Mesenchymal stem cell (in vitro differentiated cells and primary cell): ENCODE data around the gene ASPM.

Experiments
- DNase-seq: peaks from one replicate; pipeline ENCODE4 v3.0.0-alpha.2; 2013
- H2AFZ ChIP-seq: one replicate; pipeline ENCODE4 v1.6.1; 2013; ENCODE audit warnings: low read depth, mild to moderate bottlenecking, control low read depth, inconsistent platforms, low read length, moderate library complexity
- H2AK5ac ChIP-seq: 2 replicates; pipeline ENCODE4 v1.6.1; 2013; ENCODE audit warnings: low read length, moderate library complexity, mild to moderate bottlenecking, inconsistent platforms; ENCODE audit not compliant: severe bottlenecking
- H2BK120ac ChIP-seq: one replicate; pipeline ENCODE4 v1.6.1; 2013; ENCODE audit warnings: low read depth, mild to moderate bottlenecking, inconsistent platforms, low read length, moderate library complexity
- H2BK12ac ChIP-seq, 2 experiments: one replicate each; pipeline ENCODE4 v1.6.1; 2013; ENCODE audit warnings: inconsistent platforms in 2 of 2, low read length in 2 of 2, mild to moderate bottlenecking in 2 of 2, moderate library complexity in 2 of 2, control low read depth in 1 of 2
- H2BK15ac ChIP-seq: one replicate; pipeline ENCODE4 v1.6.1; 2013; ENCODE audit warnings: mild to moderate bottlenecking, low read depth, inconsistent platforms; ENCODE audit not compliant: poor library complexity, severe bottlenecking
- H2BK5ac ChIP-seq: 2 replicates; pipeline ENCODE4 v1.6.1; 2013; ENCODE audit warnings: low read depth, mild to moderate bottlenecking, low read length, control low read depth, inconsistent platforms; ENCODE audit not compliant: poor library complexity, severe bottlenecking
- H3K14ac ChIP-seq, 2 experiments: one replicate each; pipeline ENCODE4 v1.6.1; 2013; ENCODE audit warnings: inconsistent platforms in 2 of 2, low read length in 2 of 2, control low read depth in 1 of 2, mild to moderate bottlenecking in 1 of 2, moderate library complexity in 1 of 2
- H3K18ac ChIP-seq, 2 experiments: one replicate each; pipeline ENCODE4 v1.6.1; 2013; ENCODE audit warnings: inconsistent platforms in 2 of 2, low read length in 2 of 2, control low read depth in 1 of 2, low read depth in 1 of 2, mild to moderate bottlenecking in 1 of 2
- H3K23ac ChIP-seq, 2 experiments: one replicate each; pipeline ENCODE4 v1.6.1; 2013; ENCODE audit warnings: inconsistent platforms in 2 of 2, low read length in 2 of 2, mild to moderate bottlenecking in 2 of 2, moderate library complexity in 2 of 2, control low read depth in 1 of 2
- H3K27ac ChIP-seq: 2 replicates; pipeline ENCODE4 v1.5.1; 2013; ENCODE audit warnings: mild to moderate bottlenecking, moderate library complexity, low read length, control low read depth, inconsistent platforms; ENCODE audit not compliant: poor library complexity, severe bottlenecking
- H3K27me3 ChIP-seq, 2 experiments: 2 replicates each; pipeline versions ENCODE4 v1.6.1 to v1.7.0; 2013; ENCODE audit warnings: low read length in 2 of 2, mild to moderate bottlenecking in 2 of 2, moderate library complexity in 2 of 2, control low read depth in 1 of 2, inconsistent platforms in 1 of 2; ENCODE audit not compliant: control insufficient read depth in 1 of 2, insufficient read depth in 1 of 2
- H3K36me3 ChIP-seq, 2 experiments: 2 replicates each; pipeline versions ENCODE4 v1.6.1 to v1.7.0; 2013; ENCODE audit warnings: low read length in 2 of 2, control low read depth in 1 of 2, inconsistent platforms in 1 of 2, low read depth in 1 of 2, mild to moderate bottlenecking in 1 of 2; ENCODE audit not compliant: insufficient read depth in 2 of 2, control insufficient read depth in 1 of 2
- H3K4ac ChIP-seq, 2 experiments: one replicate each; pipeline ENCODE4 v1.6.1; 2013; ENCODE audit warnings: inconsistent platforms in 2 of 2, low read length in 2 of 2, mild to moderate bottlenecking in 2 of 2, moderate library complexity in 2 of 2, control low read depth in 1 of 2, low read depth in 1 of 2
- H3K4me1 ChIP-seq: 2 replicates; pipeline ENCODE4 v1.6.1; 2013; ENCODE audit warnings: low read depth, low read length, control low read depth; ENCODE audit not compliant: control insufficient read depth, insufficient read depth
- H3K4me2 ChIP-seq: 2 replicates; pipeline ENCODE4 v1.6.1; 2013; ENCODE audit warnings: low read length, mild to moderate bottlenecking, inconsistent platforms; ENCODE audit not compliant: poor library complexity, severe bottlenecking
- H3K4me3 ChIP-seq, 2 experiments: 2 replicates each; pipeline versions ENCODE4 v1.5.1 to v1.7.0; 2013; ENCODE audit warnings: low read length in 2 of 2, mild to moderate bottlenecking in 2 of 2, control low read depth in 1 of 2, low read depth in 1 of 2; ENCODE audit not compliant: insufficient read depth in 1 of 2
- H3K79me1 ChIP-seq: replicated peaks from 2 replicates; pipeline ENCODE4 v1.6.1; 2013; ENCODE audit warnings: mild to moderate bottlenecking, control low read depth, low read length, inconsistent platforms; ENCODE audit not compliant: poor library complexity, severe bottlenecking
- H3K9ac ChIP-seq: 2 replicates; pipeline ENCODE4 v1.7.0; 2013; ENCODE audit warnings: mild to moderate bottlenecking, low read length, moderate library complexity
- H3K9me3 ChIP-seq: 2 replicates; pipeline ENCODE4 v1.7.0; 2013; ENCODE audit warnings: mild to moderate bottlenecking, low read length; ENCODE audit not compliant: control insufficient read depth
- H4K8ac ChIP-seq: one replicate; pipeline ENCODE4 v1.6.1; 2013; ENCODE audit warnings: inconsistent platforms, mild to moderate bottlenecking, low read length, moderate library complexity
- H4K91ac ChIP-seq: one replicate; pipeline ENCODE4 v1.6.1; 2013; ENCODE audit warnings: mild to moderate bottlenecking, low read length, inconsistent platforms
- WGBS: methylation state at CpG from one replicate; pipeline ENCODE4 v1.1.7; 2013; ENCODE audit warnings: mixed read lengths; 5-methylcytosine and 5-hydroxymethylcytosine counted together

ASPM gene

DNA sequence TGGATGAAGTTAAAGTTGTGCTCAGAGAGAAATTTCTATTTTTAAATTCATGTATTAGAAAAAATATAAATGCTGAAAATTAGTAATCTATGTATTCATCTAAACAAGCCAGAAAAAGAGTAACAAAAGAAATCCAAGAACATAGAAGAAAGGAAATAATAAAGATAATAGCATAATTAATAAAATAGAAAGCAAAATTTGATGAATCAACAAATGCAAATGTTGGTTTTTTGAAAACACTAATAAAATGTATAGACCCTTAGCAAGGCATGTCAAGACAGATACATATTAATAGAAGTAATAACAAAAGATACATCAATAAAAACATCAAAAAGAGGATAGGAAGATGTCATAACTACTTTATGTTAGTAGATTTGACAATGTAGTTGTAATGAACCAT lies 97.4 kb downstream of the ASPM start:
- no peaks in the 10 kb centered on the region for H3K27me3 ChIP-seq
- no peak overlapping the region for H3K9ac ChIP-seq
- no peak overlapping the region for H2BK12ac ChIP-seq
- no peaks in the 10 kb centered on the region for H3K79me1 ChIP-seq
- no peak overlapping the region for H2AFZ ChIP-seq
- H3K23ac ChIP-seq, result no peak overlapping the region
- no peak overlapping the region for H2AK5ac ChIP-seq
- no peak overlapping the region for H2BK15ac ChIP-seq
- H3K9me3 ChIP-seq, result no peaks in the 10 kb centered on the region
- H3K4me1 ChIP-seq, result no peaks in the 10 kb centered on the region
- DNase-seq, result no peak
- no peak overlapping the region for H2BK120ac ChIP-seq
- H3K4me2 ChIP-seq, result no peak overlapping the region
- H3K4ac ChIP-seq, result no peak overlapping the region
- H3K18ac ChIP-seq, result no peak overlapping the region
- H4K8ac ChIP-seq, result no peak overlapping the region
- no peak overlapping the region for H3K27ac ChIP-seq
- no peak overlapping the region for H3K4me3 ChIP-seq
- no peak overlapping the region for H4K91ac ChIP-seq
- H2BK5ac ChIP-seq, result no peak overlapping the region
- H3K14ac ChIP-seq, result no peak overlapping the region
- no peaks in the 10 kb centered on the region for H3K36me3 ChIP-seq

DNA sequence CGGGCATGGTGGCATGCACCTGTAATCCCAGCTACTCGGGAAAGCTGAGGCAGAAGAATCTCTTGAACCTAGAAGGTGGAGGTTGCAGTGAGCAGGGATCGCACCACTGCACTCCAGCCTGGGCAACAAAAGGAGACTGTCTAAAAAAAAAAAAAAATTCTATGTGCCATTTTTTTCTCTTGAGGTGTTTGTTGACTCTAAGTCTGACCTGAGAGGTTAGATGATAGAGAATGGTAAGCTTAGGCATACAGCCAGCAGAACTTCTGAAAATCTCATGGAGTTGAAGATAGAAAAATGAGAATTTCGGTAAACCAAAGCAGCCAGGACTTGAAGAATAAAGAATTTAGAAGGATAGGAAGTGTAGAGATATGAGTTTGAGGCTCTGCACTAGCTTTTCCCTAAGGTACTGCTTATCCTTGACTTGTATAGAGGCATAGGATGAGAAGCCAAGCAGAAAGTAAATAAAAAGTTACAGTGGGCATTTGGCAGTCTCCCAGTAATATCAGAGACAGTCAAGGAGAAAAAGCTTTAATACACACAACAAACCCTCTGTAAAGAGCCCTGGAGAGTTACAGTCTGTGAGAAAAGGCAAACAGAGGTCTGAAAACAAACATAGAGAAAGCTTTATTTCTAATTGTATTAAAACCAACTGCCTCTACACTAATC lies 103.7 kb downstream of the ASPM start:
- no peak overlapping the region for H2BK120ac ChIP-seq
- no peaks in the 10 kb centered on the region for H3K4me1 ChIP-seq
- H3K14ac ChIP-seq, result no peak overlapping the region
- H3K27me3 ChIP-seq, result no peaks in the 10 kb centered on the region
- no peaks in the 10 kb centered on the region for H3K36me3 ChIP-seq
- H3K79me1 ChIP-seq, result no peaks in the 10 kb centered on the region
- no peak overlapping the region for H3K4me3 ChIP-seq
- H2AK5ac ChIP-seq, result no peak overlapping the region
- 80% methylated on average over 4 of the region's 4 CpGs for WGBS
- no peak for DNase-seq
- no peak overlapping the region for H4K91ac ChIP-seq
- no peak overlapping the region for H3K4me2 ChIP-seq
- H2BK12ac ChIP-seq, result no peak overlapping the region
- H3K4ac ChIP-seq, result no peak overlapping the region
- H3K27ac ChIP-seq, result no peak overlapping the region
- no peak overlapping the region for H2AFZ ChIP-seq
- no peak overlapping the region for H3K23ac ChIP-seq
- H3K9me3 ChIP-seq, result no peaks in the 10 kb centered on the region
- H2BK5ac ChIP-seq, result no peak overlapping the region
- H3K9ac ChIP-seq, result peak overlapping the region; percentile 41
- no peak overlapping the region for H2BK15ac ChIP-seq
- H4K8ac ChIP-seq, result no peak overlapping the region
- H3K18ac ChIP-seq, result no peak overlapping the region

GRCh38 chr1:197041486-197042353 lies 104.7 kb downstream of the ASPM start:
- Histone ChIP-seq H3K36me3 (no peaks in the 10 kb centered on the region), H2BK5ac (no peak overlapping the region), H3K79me1 (no peaks in the 10 kb centered on the region), H3K4me2 (no peak overlapping the region), H3K9ac (no peak overlapping the region), H2AK5ac (no peak overlapping the region), H3K9me3 (no peaks in the 10 kb centered on the region), H4K91ac (no peak overlapping the region), H3K23ac (no peak overlapping the region), H4K8ac (no peak overlapping the region), H3K27ac (no peak overlapping the region), H2BK12ac (no peak overlapping the region), H3K4me3 (no peak overlapping the region), H3K14ac (no peak overlapping the region), H3K4ac (no peak overlapping the region), H3K18ac (no peak overlapping the region), H2AFZ (no peak overlapping the region), H2BK120ac (no peak overlapping the region), H2BK15ac (no peak overlapping the region), H3K27me3 (no peaks in the 10 kb centered on the region), H3K4me1 (no peaks in the 10 kb centered on the region)
- no peak for DNase-seq
- 82% methylated on average over 2 of the region's 7 CpGs for WGBS

GRCh38 chr1:197036861-197037260 lies 109.6 kb downstream of the ASPM start:
- Histone ChIP-seq H4K91ac (no peak overlapping the region), H3K27ac (no peak overlapping the region), H2AFZ (no peak overlapping the region), H3K14ac (no peak overlapping the region), H3K4me3 (no peak overlapping the region), H3K18ac (no peak overlapping the region), H3K9me3 (no peaks in the 10 kb centered on the region), H2BK120ac (no peak overlapping the region), H2AK5ac (no peak overlapping the region), H2BK5ac (no peak overlapping the region), H2BK15ac (no peak overlapping the region), H3K4ac (no peak overlapping the region), H3K36me3 (no peaks in the 10 kb centered on the region), H2BK12ac (no peak overlapping the region), H3K9ac (no peak overlapping the region), H3K23ac (no peak overlapping the region), H3K4me1 (no peaks in the 10 kb centered on the region), H3K79me1 (no peaks in the 10 kb centered on the region), H4K8ac (no peak overlapping the region), H3K27me3 (no peaks in the 10 kb centered on the region), H3K4me2 (no peak overlapping the region)
- DNase-seq, result no peak
- 100% methylated on average over 3 of the region's 3 CpGs for WGBS
